OCI-LY1 (cell line): ENCODE measurements around the gene CARMIL1.

ENCODE experiments used
- H2AFZ ChIP-seq: fragments of 200-600 bp; sonication (generic), shearing (Covaris generic); 2 replicates; pipeline ENCODE4 v1.6.0; 2014; ENCODE audit warnings: antibody characterized with exemption, mild to moderate bottlenecking, low read length
- H3F3A ChIP-seq: fragments of 200-600 bp; sonication (generic), shearing (Covaris generic); 2 replicates; pipeline ENCODE4 v1.6.0; 2014; ENCODE audit warnings: mild to moderate bottlenecking, antibody characterized with exemption, low read length, moderate library complexity; ENCODE audit not compliant: insufficient read depth
- H3K27ac ChIP-seq: fragments of 200-600 bp; sonication (generic); 2 replicates; pipeline ENCODE4 v1.5.1; 2014; ENCODE audit warnings: low read length, mixed run types, mild to moderate bottlenecking, low read depth; ENCODE audit not compliant: poor library complexity, severe bottlenecking
- H3K27me3 ChIP-seq: fragments of 200-600 bp; sonication (generic); 2 replicates; pipeline ENCODE4 v1.6.0; 2014; ENCODE audit warnings: antibody characterized with exemption, mild to moderate bottlenecking, low read length, moderate library complexity; ENCODE audit not compliant: insufficient read depth
- H3K36me3 ChIP-seq: fragments of 200-600 bp; sonication (generic); 2 replicates; pipeline ENCODE4 v1.6.1; 2014; ENCODE audit warnings: mild to moderate bottlenecking, antibody characterized with exemption, low read length, moderate library complexity, mixed read lengths; ENCODE audit not compliant: insufficient read depth
- H3K4me1 ChIP-seq: fragments of 200-600 bp; sonication (generic); 2 replicates; pipeline ENCODE4 v1.5.1; 2014; ENCODE audit warnings: mild to moderate bottlenecking, low read length, moderate library complexity; ENCODE audit not compliant: insufficient read depth, severe bottlenecking
- H3K4me2 ChIP-seq: fragments of 200-600 bp; sonication (generic), shearing (Covaris generic); 2 replicates; pipeline ENCODE4 v1.6.1; 2014; ENCODE audit warnings: low read length
- H3K4me3 ChIP-seq: fragments of 200-600 bp; sonication (generic); 2 replicates; pipeline ENCODE4 v1.5.1; 2014; ENCODE audit warnings: low read length, low read depth, mild to moderate bottlenecking, mixed read lengths; ENCODE audit not compliant: poor library complexity, severe bottlenecking
- H3K79me2 ChIP-seq: fragments of 200-600 bp; shearing (Covaris generic); 2 replicates; pipeline ENCODE4 v1.6.1; 2016; ENCODE audit warnings: mixed run types, low read length, mixed read lengths; ENCODE audit not compliant: insufficient read depth
- H3K9ac ChIP-seq: fragments of 200-600 bp; sonication (generic), shearing (Covaris generic); 2 replicates; pipeline ENCODE4 v1.6.1; 2014; ENCODE audit warnings: mild to moderate bottlenecking, low read length, mixed read lengths
- H3K9me2 ChIP-seq: fragments of 200-600 bp; sonication (generic), shearing (Covaris generic); 2 replicates; pipeline ENCODE4 v1.6.1; 2014; ENCODE audit warnings: low read depth, mild to moderate bottlenecking, low read length, mixed read lengths
- H3K9me3 ChIP-seq: fragments of 200-600 bp; shearing (Covaris generic); 2 replicates; pipeline ENCODE4 v1.6.1; 2014; ENCODE audit warnings: low read length, mixed read lengths
- H4K20me1 ChIP-seq: fragments of 200-600 bp; sonication (generic), shearing (Covaris generic); 2 replicates; pipeline ENCODE4 v1.6.0; 2016; ENCODE audit warnings: mild to moderate bottlenecking, low read length; ENCODE audit not compliant: insufficient read depth
- CTCF ChIP-seq: fragments of 200-600 bp; sonication (generic), shearing (Covaris generic); IDR thresholded peaks from 2 replicates; pipeline ENCODE4 v1.5.1; 2017; ENCODE audit warnings: mild to moderate bottlenecking, antibody characterized with exemption, low read length, moderate library complexity, mixed read lengths
- EZH2 ChIP-seq: fragments of 200-600 bp; sonication (generic), shearing (Covaris generic); IDR thresholded peaks from 2 replicates; pipeline ENCODE4 v1.8.0; 2017; ENCODE audit warnings: borderline replicate concordance, mixed run types, mild to moderate bottlenecking, antibody characterized with exemption, low read length, moderate library complexity, mixed read lengths

Gene CARMIL1

GRCh38 chr6:25257686-25258348 is 21.4 kb upstream of the CARMIL1 start:
- Histone ChIP-seq H3K27ac (no peak overlapping the region), H2AFZ (no peak overlapping the region), H3K4me3 (no peak overlapping the region), H3K27me3 (no peaks in the 10 kb centered on the region), H3K9ac (no peak overlapping the region), H3K4me2 (no peak overlapping the region), H3K79me2 (no peaks in the 10 kb centered on the region), H4K20me1 (no peaks in the 10 kb centered on the region), H3K9me2 (no peaks in the 10 kb centered on the region), H3K36me3 (no peaks in the 10 kb centered on the region), H3F3A (no peaks in the 10 kb centered on the region), H3K9me3 (no peaks in the 10 kb centered on the region), H3K4me1 (no peaks in the 10 kb centered on the region)
- TF ChIP-seq CTCF (no peak), EZH2 (no peak)

GRCh38 chr6:25259756-25260155 is 19.4 kb upstream of the CARMIL1 start:
- Histone ChIP-seq H2AFZ (no peak overlapping the region), H3K4me1 (no peaks in the 10 kb centered on the region), H3K27ac (no peak overlapping the region), H3K79me2 (no peaks in the 10 kb centered on the region), H3K9me3 (no peaks in the 10 kb centered on the region), H3K4me3 (no peak overlapping the region), H3K36me3 (no peaks in the 10 kb centered on the region), H3K4me2 (no peak overlapping the region), H4K20me1 (no peaks in the 10 kb centered on the region), H3F3A (no peaks in the 10 kb centered on the region), H3K9me2 (no peaks in the 10 kb centered on the region), H3K9ac (no peak overlapping the region), H3K27me3 (no peaks in the 10 kb centered on the region)
- TF ChIP-seq EZH2: no peak
- TF ChIP-seq CTCF: no peak

- H3K4me2 ChIP-seq: no peak overlapping the region
- H3K4me3 ChIP-seq: no peak overlapping the region
- H4K20me1 ChIP-seq: no peaks in the 10 kb centered on the region
- H3K4me1 ChIP-seq: no peaks in the 10 kb centered on the region
- no peaks in the 10 kb centered on the region for H3F3A ChIP-seq
- no peak overlapping the region for H3K9ac ChIP-seq
- no peaks in the 10 kb centered on the region for H3K27me3 ChIP-seq
- no peak for TF ChIP-seq EZH2
- no peak for TF ChIP-seq CTCF
- H3K27ac ChIP-seq: no peak overlapping the region
- no peaks in the 10 kb centered on the region for H3K9me2 ChIP-seq
- no peak overlapping the region for H2AFZ ChIP-seq
- no peaks in the 10 kb centered on the region for H3K79me2 ChIP-seq
- no peaks in the 10 kb centered on the region for H3K36me3 ChIP-seq
- H3K9me3 ChIP-seq: no peaks in the 10 kb centered on the region
Observed at GRCh38 chr6:25263657-25264056, 15.5 kb upstream of the CARMIL1 start.
